HG02973 (cell line): ENCODE results near the gene NFIX.
A peak's percentile ranks its signal among the peaks of the same experiment; 100 is the strongest.
"Not testable (repeated sequence)": the region's sequence is repeated elsewhere in the genome, so short reads cannot be mapped to it uniquely, and the experiment has no call there.

Source experiments
- ATAC-seq: cut with Tn5 transposase; IDR thresholded peaks from one replicate; pipeline ENCODE4 v1.9.1; 2021; ENCODE audit warnings: moderate library complexity; ENCODE audit not compliant: unreplicated experiment

Gene NFIX

GRCh38 chr19:12994701-12995595 lies at the start of gene NFIX:
Gene NFIX, plus strand, starts transcription at chr19:12995475. Its CDS starts 363 bp downstream, at chr19:12995838.
- no peak for ATAC-seq

DNA sequence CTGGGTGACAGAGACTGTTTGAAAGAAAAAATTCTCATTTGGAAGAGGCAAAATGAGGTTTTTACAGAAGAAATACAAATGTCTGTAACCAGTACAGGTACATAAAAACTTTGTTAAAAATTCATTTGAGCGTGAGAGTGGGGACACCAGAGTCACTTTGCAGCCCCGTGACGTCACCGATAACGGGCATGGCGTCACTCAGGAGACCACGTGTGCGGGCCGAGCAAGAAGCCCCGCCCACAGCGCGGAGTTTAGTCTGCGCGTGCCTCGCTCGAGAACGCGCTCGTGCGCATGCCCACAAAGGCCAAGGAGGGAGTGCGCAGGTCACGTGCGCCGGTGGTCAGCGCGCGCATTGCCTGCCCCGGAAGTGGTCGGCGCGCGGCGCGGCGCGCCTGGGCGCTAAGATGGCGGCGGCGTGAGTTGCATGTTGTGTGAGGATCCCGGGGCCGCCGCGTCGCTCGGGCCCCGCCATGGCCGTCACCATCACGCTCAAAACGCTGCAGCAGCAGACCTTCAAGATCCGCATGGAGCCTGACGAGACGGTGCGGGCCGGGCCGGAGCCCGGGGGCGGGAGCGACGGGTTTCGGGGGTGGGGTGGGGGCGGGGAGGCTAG lies 49.7 kb upstream of the NFIX start, which contains the start of gene RAD23A:
TSS of gene RAD23A (plus strand) at position 384 of the 613 bp plus-strand sequence. CDS start at position 471, 87 bp downstream.
- peak; percentile 66 for ATAC-seq

- peak; percentile 30 for ATAC-seq
Measured at GRCh38 chr19:12946092-12946721, 49.1 kb upstream of the NFIX start.

- ATAC-seq, result no peak
Measured at GRCh38 chr19:12946731-12947496, 48.4 kb upstream of the NFIX start.

GRCh38 chr19:12947702-12948611 lies 47.3 kb upstream of the NFIX start:
- ATAC-seq, result no peak

GRCh38 chr19:12948612-12949362 lies 46.5 kb upstream of the NFIX start:
- ATAC-seq, result no peak

DNA sequence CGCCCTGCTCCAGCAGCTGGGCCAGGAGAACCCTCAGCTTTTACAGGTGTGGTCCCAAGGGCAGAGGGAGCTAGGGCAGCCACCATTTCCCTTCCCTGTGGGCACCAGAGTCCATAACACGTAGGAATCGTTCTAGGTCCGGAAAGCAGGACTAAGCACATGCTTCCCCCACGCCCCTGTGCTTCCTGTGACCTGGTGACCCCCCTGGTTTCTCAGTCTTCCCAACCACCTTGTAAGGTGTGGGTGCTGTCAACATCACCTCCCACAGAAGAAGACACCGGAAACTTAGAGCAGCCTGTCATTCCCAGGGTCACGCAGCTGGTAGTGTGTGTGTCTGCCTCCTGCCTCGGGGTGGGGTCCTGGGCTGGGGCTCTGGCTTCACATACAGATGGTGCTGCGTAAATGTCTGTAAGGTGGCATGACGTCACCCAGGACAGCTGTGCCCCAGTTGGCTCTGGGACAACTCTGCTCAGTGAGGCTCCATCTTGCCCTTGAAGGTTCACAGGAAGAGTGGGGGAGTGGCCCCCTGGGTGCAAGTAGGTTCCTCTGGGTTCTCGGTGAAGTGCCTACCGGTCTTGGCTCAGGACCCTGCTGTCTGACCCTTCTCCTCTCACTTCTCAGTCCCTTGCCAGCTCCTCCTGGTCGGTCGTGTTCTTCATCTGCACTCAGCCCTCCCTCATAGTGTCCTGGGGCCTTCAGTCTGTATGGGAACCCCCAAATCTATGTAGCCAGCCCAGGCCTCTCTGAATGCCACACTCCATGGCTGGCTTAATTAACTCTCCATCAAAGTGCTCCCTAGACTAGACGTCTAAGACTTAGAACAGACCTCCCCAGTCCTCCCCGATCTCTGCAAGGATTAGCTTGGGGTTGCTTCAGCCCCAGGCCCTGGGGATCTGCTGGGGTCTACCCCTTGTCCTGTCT lies 45.7 kb upstream of the NFIX start:
- ATAC-seq, result no peak

DNA sequence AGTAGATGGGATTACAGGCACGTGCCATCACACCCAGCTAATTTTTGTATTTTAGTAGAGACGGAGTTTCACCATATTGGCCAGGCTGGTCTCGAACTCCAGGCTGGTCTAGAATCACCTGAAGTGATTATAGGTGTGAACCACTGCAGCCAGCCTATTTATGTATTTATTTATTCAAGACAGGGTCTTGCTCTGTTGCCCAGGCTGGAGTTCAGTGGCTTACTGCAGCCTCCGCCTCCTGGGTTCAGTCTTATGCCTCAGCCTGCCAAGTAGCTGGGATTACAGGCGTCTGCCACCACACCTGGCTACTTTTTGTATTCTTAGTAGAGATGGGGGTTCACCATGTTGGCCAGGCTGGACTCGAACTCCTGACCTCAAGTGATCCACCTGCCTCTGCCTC lies 43.2 kb upstream of the NFIX start:
- ATAC-seq, result not testable (repeated sequence)

- ATAC-seq, result no peak
Measured at GRCh38 chr19:12952488-12953137, 42.7 kb upstream of the NFIX start.

- ATAC-seq, result no peak
Measured at GRCh38 chr19:12953138-12953798, 42.0 kb upstream of the NFIX start.

DNA sequence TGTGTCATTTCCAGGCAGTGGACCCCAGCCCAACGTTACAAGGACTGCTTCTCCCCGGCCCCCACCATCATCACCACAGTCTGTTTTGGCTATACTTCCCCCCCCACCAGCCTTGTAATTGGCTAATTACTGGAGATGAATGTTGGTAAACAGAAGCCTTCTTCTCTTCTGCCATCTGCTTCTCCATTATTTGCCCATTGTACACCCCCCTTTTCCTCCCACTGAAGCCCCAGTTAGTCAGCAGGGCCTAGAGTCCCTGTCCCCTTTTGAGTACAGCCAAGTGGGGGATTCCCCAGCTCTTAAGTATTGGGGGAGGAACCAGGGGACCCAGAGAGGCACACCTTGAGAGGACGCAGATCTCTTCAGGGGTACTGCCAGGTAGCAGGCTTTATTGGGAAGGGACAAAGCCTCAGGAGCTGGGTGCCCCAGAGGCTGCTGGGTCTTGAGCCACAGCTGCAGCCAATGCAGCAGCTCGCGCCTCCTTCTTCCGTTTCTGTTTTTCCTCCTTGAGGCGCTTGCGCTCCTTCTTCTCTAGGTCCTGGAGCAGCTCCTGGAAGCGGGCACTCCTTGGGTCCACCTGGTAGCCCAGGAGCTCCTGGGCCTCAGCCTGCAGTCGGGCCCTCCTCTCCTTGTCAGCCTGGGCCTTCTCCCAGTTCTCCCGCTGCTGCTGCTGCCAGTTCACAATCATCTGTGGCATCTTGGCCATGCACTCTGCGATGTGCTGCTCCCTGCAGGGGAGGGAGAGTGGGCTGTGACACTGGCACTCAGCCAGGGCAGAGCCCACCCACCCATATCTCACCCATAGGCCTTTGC lies 41.3 kb upstream of the NFIX start:
- ATAC-seq, result no peak

- ATAC-seq, result no peak
Measured at GRCh38 chr19:12954612-12954962, 40.7 kb upstream of the NFIX start.

GRCh38 chr19:12955575-12955974 lies 39.7 kb upstream of the NFIX start:
- not testable (repeated sequence) for ATAC-seq

GRCh38 chr19:12955996-12956395 lies 39.3 kb upstream of the NFIX start:
- ATAC-seq, result no peak

DNA sequence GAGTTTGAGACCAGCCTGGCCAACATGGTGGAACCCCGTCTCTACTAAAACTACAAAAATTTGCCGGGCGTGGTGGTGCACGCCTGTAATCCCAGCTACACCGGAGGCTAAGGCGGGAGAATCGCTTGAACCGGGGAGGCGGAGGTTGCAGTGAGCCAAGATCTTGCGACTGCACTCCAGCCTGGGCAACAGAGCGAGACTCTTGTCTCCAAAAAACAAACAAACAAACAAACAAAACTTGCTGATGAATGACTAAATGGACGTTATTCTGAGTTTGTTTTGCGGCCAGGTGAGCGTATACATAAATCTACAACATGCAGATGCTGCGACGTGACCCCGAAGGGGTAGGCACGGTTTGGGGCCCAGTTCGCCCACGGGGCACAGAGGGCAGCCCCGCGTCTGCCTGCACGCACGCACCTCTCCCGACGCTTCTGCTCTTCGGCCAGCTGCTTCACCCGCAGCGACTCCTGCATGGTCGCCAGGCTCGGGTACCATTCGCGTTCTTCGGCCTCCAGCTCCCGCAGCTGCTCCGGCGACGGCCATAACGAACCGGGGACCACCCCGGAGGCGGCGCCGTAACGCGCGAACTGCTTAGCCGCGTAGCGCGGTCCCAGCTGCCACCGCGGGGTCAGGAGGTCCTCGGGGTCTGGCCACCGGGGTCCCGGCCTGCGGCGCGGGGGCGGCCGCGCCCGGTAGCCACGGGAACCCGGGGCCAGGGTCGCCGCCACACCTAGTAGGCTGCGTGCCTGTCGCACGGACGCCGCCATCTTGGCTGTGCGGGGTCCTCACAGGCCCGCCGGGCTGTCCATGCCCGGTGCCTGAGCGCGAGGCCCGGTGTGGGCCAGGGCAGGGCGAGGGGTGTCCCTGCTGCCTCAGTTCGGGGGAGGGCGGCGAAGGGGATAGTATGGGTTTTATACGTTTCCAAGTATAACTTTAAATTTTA lies 38.6 kb upstream of the NFIX start, which contains the start of gene GADD45GIP1:
TSS of gene GADD45GIP1 (minus strand) at position 778 of the 943 bp plus-strand sequence. CDS start at position 767, 11 bp downstream.
- ATAC-seq, result peak; percentile 55
